CD4-positive, alpha-beta T cell (primary cell): ENCODE data around the gene RAPGEF5. TPM values are rescaled to one million over a fixed set of nuclear protein-coding genes. Genes with fewer than 3 reads are reported as not detected.

ENCODE experiments used
- ATAC-seq: fragments of 200-7000 bp; cut with Tn5 transposase; one replicate; pipeline ENCODE4 v1.10.0; 2022; ENCODE audit warnings: mild to moderate bottlenecking; ENCODE audit not compliant: poor library complexity
- CTCF ChIA-PET: fragments of 350-600 bp; sonication (Branson Sonifier 250); formaldehyde crosslinking; loops from one replicate; lab custom pipeline; 2021; ENCODE audit warnings: antibody characterized with exemption, inconsistent platforms; lab: Charles Lee
- POLR2A ChIA-PET: fragments of 350-600 bp; sonication (Branson Sonifier 250); formaldehyde crosslinking; loops from one replicate; lab custom pipeline; 2021; ENCODE audit warnings: antibody characterized with exemption, inconsistent platforms; lab: Charles Lee
- DNase-seq, 14 experiments: peaks; one replicate each; pipeline ENCODE4 v3.0.0-alpha.2; 2013 to 2020; ENCODE audit warnings: mixed read lengths in 2 of 14
- H3K27ac ChIP-seq, 2 donors: one replicate each; pipeline versions ENCODE4 v1.5.1 to v1.7.0; 2013; ENCODE audit warnings: low read length in 2 of 2, low read depth in 1 of 2, mild to moderate bottlenecking in 1 of 2
- H3K27me3 ChIP-seq, 2 experiments: 1 replicate in 1 of 2; 2 replicates in 1 of 2; pipeline versions ENCODE4 v1.6.1 to v1.7.0; 2013; ENCODE audit warnings: low read length in 2 of 2, control low read depth in 1 of 2, mild to moderate bottlenecking in 1 of 2, moderate library complexity in 1 of 2; ENCODE audit not compliant: insufficient read depth in 2 of 2, control insufficient read depth in 1 of 2
- H3K36me3 ChIP-seq: one replicate; pipeline ENCODE4 v1.6.1; 2013; ENCODE audit warnings: low read length, control low read depth; ENCODE audit not compliant: insufficient read depth
- H3K4me1 ChIP-seq: one replicate; pipeline ENCODE4 v1.6.1; 2013; ENCODE audit warnings: low read length, control low read depth; ENCODE audit not compliant: insufficient read depth
- H3K4me3 ChIP-seq: one replicate; pipeline ENCODE4 v1.5.1; 2013; ENCODE audit warnings: mild to moderate bottlenecking, low read length, moderate library complexity
- H3K9me3 ChIP-seq, 2 experiments: 1 replicate in 1 of 2; 2 replicates in 1 of 2; pipeline versions ENCODE4 v1.6.1 to v1.7.0; 2013; ENCODE audit warnings: low read length in 2 of 2, mild to moderate bottlenecking in 2 of 2, control low read depth in 1 of 2, moderate library complexity in 1 of 2; ENCODE audit not compliant: control insufficient read depth in 1 of 2, insufficient read depth in 1 of 2
- H3K27ac Mint-ChIP-seq: one replicate; pipeline ENCODE4 v1.8.0; 2020; ENCODE audit warnings: mixed read lengths
- H3K27me3 Mint-ChIP-seq: one replicate; pipeline ENCODE4 v1.8.0; 2021; ENCODE audit warnings: mixed read lengths
- H3K36me3 Mint-ChIP-seq: one replicate; pipeline ENCODE4 v1.8.0; 2021; ENCODE audit warnings: low read depth, mixed read lengths
- H3K4me1 Mint-ChIP-seq: one replicate; pipeline ENCODE4 v1.8.0; 2021; ENCODE audit warnings: low read depth, mixed read lengths
- H3K4me3 Mint-ChIP-seq: one replicate; pipeline ENCODE4 v1.8.0; 2020; ENCODE audit warnings: mild to moderate bottlenecking, mixed read lengths
- H3K9me3 Mint-ChIP-seq: one replicate; pipeline ENCODE4 v1.8.0; 2020; ENCODE audit warnings: mixed read lengths
- intact Hi-C, 2 experiments: fragments of 100-400 bp; cut with DNase I in 1 of 2; cut with micrococcal nuclease in 1 of 2; formaldehyde crosslinking; loops; one replicate each; pipeline versions ENCODE4 v1.15.1 to v1.9.0; 2023 to 2025; cut with DNase I, micrococcal nuclease
- total RNA-seq, 174 experiments: library from RNA in 2 of 174; stranded (reverse) in 2 of 174; gene quantifications; one replicate each; pipeline ENCODE4 v1.2.3 and lab custom pipeline; 2021 to 2026
- TF ChIP-seq, protein P1 (sequence below): fragments of 200-600 bp; IDR thresholded peaks from one replicate; pipeline ENCODE4 v1.8.0; 2022; ENCODE audit warnings: antibody characterized with exemption, mild to moderate bottlenecking

The RAPGEF5 gene
- total RNA-seq, 2 experiments from 2014 or later, result 0.17 TPM; not detected in 1

DNA sequence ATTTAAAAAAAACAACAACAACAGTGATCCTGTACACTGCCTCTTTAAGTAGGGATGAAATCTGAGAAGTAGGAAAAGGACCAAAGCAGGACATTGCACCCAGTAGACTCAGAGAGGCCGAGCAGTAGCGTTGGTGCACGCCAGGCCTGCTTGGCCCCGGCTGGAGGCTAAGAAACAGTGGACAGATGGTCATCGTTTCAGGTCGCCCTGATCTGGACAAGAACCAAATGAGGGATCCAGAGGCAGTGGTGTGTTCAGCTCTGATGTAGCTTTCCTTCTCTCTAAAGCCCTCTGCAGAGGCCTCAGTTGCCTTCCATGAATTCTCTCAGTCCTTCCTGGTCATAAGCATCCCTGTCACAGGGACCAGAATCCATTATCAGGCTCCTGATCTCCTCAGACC lies 269.1 kb downstream of the RAPGEF5 start:
- H3K4me3 ChIP-seq, result no peak overlapping the region
- ChIA-PET POLR2A (no interaction called here), CTCF (no interaction called here)
- H3K36me3 ChIP-seq, result no peaks in the 10 kb centered on the region
- H3K27me3 ChIP-seq, result no peaks in the 10 kb centered on the region
- no peak for DNase-seq
- H3K4me1 ChIP-seq, result peaks cover 6% of the 10 kb centered on the region
- no peak for ATAC-seq
- H3K9me3 ChIP-seq, result peaks cover 0 to 7% of the 10 kb centered on the region in 2 experiments
- intact Hi-C loops, result no loop called here
- H3K4me1 Mint-ChIP-seq, result no peaks in the 10 kb centered on the region
- H3K9me3 Mint-ChIP-seq, result no peaks in the 10 kb centered on the region
- no peak overlapping the region for H3K4me3 Mint-ChIP-seq
- H3K36me3 Mint-ChIP-seq, result no peaks in the 10 kb centered on the region
- H3K27me3 Mint-ChIP-seq, result peaks cover 5% of the 10 kb centered on the region
- H3K27ac Mint-ChIP-seq, result no peak overlapping the region
- TF ChIP-seq, protein P1, sequence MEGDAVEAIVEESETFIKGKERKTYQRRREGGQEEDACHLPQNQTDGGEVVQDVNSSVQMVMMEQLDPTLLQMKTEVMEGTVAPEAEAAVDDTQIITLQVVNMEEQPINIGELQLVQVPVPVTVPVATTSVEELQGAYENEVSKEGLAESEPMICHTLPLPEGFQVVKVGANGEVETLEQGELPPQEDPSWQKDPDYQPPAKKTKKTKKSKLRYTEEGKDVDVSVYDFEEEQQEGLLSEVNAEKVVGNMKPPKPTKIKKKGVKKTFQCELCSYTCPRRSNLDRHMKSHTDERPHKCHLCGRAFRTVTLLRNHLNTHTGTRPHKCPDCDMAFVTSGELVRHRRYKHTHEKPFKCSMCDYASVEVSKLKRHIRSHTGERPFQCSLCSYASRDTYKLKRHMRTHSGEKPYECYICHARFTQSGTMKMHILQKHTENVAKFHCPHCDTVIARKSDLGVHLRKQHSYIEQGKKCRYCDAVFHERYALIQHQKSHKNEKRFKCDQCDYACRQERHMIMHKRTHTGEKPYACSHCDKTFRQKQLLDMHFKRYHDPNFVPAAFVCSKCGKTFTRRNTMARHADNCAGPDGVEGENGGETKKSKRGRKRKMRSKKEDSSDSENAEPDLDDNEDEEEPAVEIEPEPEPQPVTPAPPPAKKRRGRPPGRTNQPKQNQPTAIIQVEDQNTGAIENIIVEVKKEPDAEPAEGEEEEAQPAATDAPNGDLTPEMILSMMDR, result no peak
- no peak overlapping the region for H3K27ac ChIP-seq

DNA sequence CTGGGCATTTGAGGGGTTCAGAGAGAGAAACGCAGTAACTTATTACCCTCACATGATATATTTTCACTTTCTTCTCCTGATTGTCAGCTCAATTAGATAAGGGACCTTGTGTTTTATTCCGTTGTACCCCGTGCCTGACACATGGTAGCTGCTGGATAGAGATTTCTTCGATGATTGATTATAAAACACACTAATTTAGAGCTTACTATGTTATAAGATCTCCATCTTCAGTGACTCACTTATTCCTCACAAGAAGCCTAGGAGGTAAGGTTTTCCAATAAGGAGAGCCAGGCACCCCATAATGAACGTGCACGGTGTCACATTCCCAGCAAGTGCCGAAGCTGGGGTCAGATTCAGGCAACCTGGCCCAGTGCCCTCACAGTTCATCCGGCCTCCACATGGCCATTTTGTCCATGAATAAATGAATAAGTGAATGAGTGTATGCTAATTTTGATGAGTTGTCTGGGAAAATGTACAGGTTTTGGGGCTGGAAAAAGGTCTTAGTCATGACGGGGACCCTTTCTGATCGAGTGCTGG lies 273.2 kb downstream of the RAPGEF5 start:
- Mint-ChIP-seq H3K4me3 (peak overlapping the region; percentile 89), H3K27ac (no peak overlapping the region), H3K27me3 (peaks cover 17% of the 10 kb centered on the region), H3K4me1 (peaks cover 11% of the 10 kb centered on the region), H3K36me3 (no peaks in the 10 kb centered on the region), H3K9me3 (no peaks in the 10 kb centered on the region)
- H3K4me3 ChIP-seq, result peak overlapping the region; percentile 66
- peaks cover 0 to 3% of the 10 kb centered on the region in 2 experiments for H3K9me3 ChIP-seq
- TF ChIP-seq, protein P1, result no peak
- intact Hi-C loops, result loop anchor here (5.0 kb wide), 2 partner anchors 826 to 831 kb away; no protein-coding TSS in a partner anchor
- CTCF ChIA-PET, result interaction anchor here (0.7 to 1.5 kb wide), 3 partner anchors 10 to 656 kb away, joined by 3 to 4 read pairs (median 3); no protein-coding TSS in a partner anchor
- no peak overlapping the region for H3K27ac ChIP-seq
- no peak for DNase-seq
- peaks cover 0 to 2% of the 10 kb centered on the region in 2 experiments for H3K27me3 ChIP-seq
- H3K36me3 ChIP-seq, result no peaks in the 10 kb centered on the region
- ATAC-seq, result no peak
- H3K4me1 ChIP-seq, result peaks cover 14% of the 10 kb centered on the region
- POLR2A ChIA-PET, result interaction anchor here (1.9 kb wide), 1 partner anchor 656 kb away, joined by 7 read pairs; the partner anchor contains the start of gene SP4

DNA sequence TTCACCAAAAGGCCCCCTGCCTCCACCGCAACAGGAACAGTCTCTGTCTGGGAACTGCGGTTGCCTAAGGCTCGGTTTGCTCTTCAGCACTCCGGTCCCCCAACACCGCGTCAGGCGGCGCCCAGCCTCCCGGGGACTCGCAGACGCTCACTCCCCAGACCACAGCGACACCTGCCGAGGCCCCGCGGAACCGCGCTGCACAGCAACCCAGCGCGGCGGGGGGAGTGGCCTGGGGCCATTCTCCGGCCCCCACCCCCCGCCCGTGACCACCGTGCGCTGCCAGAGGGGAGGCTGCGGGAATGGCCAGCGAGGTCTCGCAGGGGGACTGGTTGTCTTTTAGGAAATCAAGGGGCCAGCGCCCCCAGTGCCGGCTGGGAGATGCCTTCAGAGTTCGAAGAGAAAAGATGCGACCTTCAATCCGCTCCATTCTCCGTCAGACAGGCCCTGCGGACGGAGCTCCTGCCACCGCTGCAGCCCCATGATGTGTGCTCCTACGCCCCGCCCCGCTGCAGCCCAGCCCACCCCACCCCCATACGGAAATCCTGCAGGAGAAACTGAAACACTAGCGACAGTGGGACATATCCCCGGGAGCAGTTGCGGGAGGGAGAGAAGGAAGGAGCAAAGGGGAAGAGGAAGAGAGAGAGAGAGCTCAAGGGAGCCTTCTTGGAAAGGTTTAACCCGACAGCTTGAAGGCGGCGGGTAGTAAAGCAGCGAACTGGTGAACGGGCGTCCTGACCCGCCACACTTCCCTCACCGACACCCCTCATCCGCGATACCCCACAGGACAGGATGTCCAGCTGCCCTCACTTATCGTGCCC lies 273.9 kb downstream of the RAPGEF5 start:
- Histone ChIP-seq H3K4me1 (peaks cover 14% of the 10 kb centered on the region), H3K36me3 (no peaks in the 10 kb centered on the region), H3K27me3 (peaks cover 2 to 3% of the 10 kb centered on the region in 2 experiments), H3K4me3 (peak overlapping the region; percentile 66), H3K9me3 (peaks cover 0 to 3% of the 10 kb centered on the region in 2 experiments), H3K27ac (peak overlapping the region in 1 of 2 donors; percentile 29)
- Mint-ChIP-seq H3K9me3 (no peaks in the 10 kb centered on the region), H3K4me1 (peaks cover 11% of the 10 kb centered on the region), H3K4me3 (peak overlapping the region; percentile 89), H3K36me3 (no peaks in the 10 kb centered on the region), H3K27ac (peak overlapping the region; percentile 67), H3K27me3 (peaks cover 23% of the 10 kb centered on the region)
- peak; percentile 65 to 87 (median 76) for DNase-seq
- CTCF ChIA-PET, result interaction anchor here (0.7 to 1.5 kb wide), 4 partner anchors 9 to 656 kb away, joined by 3 to 4 read pairs (median 4); no protein-coding TSS in a partner anchor
- intact Hi-C loops, result loop anchor here (5.0 kb wide), 2 partner anchors 826 to 831 kb away; no protein-coding TSS in a partner anchor
- POLR2A ChIA-PET, result interaction anchor here (1.1 to 1.9 kb wide), 3 partner anchors 82 to 656 kb away, joined by 3 to 7 read pairs (median 3); partner anchors contain the start of gene SP4
- TF ChIP-seq, protein P1, result peak; percentile 97
- ATAC-seq, result peak; percentile 97
